H9 (cell line): Measurements from ENCODE around the gene ADRA2A. TPM values are rescaled to one million over a fixed set of nuclear protein-coding genes. Genes with fewer than 3 reads are reported as not detected.

Experiments
- DNase-seq: peaks from one replicate; pipeline ENCODE4 v3.0.0-alpha.2; 2017
- H2AFZ ChIP-seq: one replicate; pipeline ENCODE4 v1.6.1; 2013; ENCODE audit warnings: mild to moderate bottlenecking, low read length, control low read depth, moderate library complexity
- H2AK5ac ChIP-seq: 2 replicates; pipeline ENCODE4 v1.6.1; 2013; ENCODE audit warnings: low read length, control low read depth, mixed read lengths; ENCODE audit not compliant: insufficient read length
- H2BK120ac ChIP-seq: one replicate; pipeline ENCODE4 v1.6.1; 2013; ENCODE audit warnings: low read depth, mild to moderate bottlenecking, low read length, control low read depth, inconsistent platforms; ENCODE audit not compliant: poor library complexity, severe bottlenecking
- H2BK12ac ChIP-seq: 2 replicates; pipeline ENCODE4 v1.6.1; 2013; ENCODE audit warnings: low read length, control low read depth, mixed read lengths, low read depth; ENCODE audit not compliant: insufficient read length
- H2BK15ac ChIP-seq: 2 replicates; pipeline ENCODE4 v1.6.1; 2013; ENCODE audit warnings: low read depth, low read length, control low read depth
- H2BK20ac ChIP-seq: one replicate; pipeline ENCODE4 v1.6.1; 2013; ENCODE audit warnings: low read depth, mild to moderate bottlenecking, low read length, control low read depth, inconsistent platforms; ENCODE audit not compliant: poor library complexity, severe bottlenecking
- H2BK5ac ChIP-seq: 2 replicates; pipeline ENCODE4 v1.6.1; 2013; ENCODE audit warnings: low read length, control low read depth, mixed read lengths; ENCODE audit not compliant: insufficient read length
- H3K14ac ChIP-seq: 2 replicates; pipeline ENCODE4 v1.6.1; 2013; ENCODE audit warnings: low read length, control low read depth; ENCODE audit not compliant: insufficient read depth
- H3K18ac ChIP-seq: 2 replicates; pipeline ENCODE4 v1.6.1; 2013; ENCODE audit warnings: low read depth, mild to moderate bottlenecking, mixed read lengths, low read length, control low read depth; ENCODE audit not compliant: insufficient read length
- H3K23ac ChIP-seq: 2 replicates; pipeline ENCODE4 v1.6.1; 2013; ENCODE audit warnings: low read length, control low read depth, mixed read lengths, low read depth; ENCODE audit not compliant: insufficient read length
- H3K23me2 ChIP-seq: 2 replicates; pipeline ENCODE4 v1.6.1; 2013; ENCODE audit warnings: low read depth, mild to moderate bottlenecking, mixed read lengths, low read length, control low read depth; ENCODE audit not compliant: insufficient read length, poor library complexity, severe bottlenecking
- H3K27ac ChIP-seq: 2 replicates; pipeline ENCODE4 v1.5.1; 2013; ENCODE audit warnings: low read length, control low read depth, mixed read lengths, low read depth; ENCODE audit not compliant: insufficient read length
- H3K27me3 ChIP-seq: 2 replicates; pipeline ENCODE4 v1.6.1; 2013; ENCODE audit warnings: low read length, control low read depth, inconsistent platforms; ENCODE audit not compliant: insufficient read depth
- H3K4ac ChIP-seq: 2 replicates; pipeline ENCODE4 v1.6.1; 2013; ENCODE audit warnings: low read depth, mild to moderate bottlenecking, control low read depth, inconsistent platforms, low read length, moderate library complexity
- H3K4me1 ChIP-seq: 2 replicates; pipeline ENCODE4 v1.6.1; 2013; ENCODE audit warnings: low read length, control low read depth, inconsistent platforms; ENCODE audit not compliant: insufficient read depth
- H3K4me2 ChIP-seq: 2 replicates; pipeline ENCODE4 v1.6.1; 2013; ENCODE audit warnings: low read length, control low read depth, mixed read lengths; ENCODE audit not compliant: insufficient read length, insufficient read depth
- H3K56ac ChIP-seq: 2 replicates; pipeline ENCODE4 v1.6.1; 2013; ENCODE audit warnings: low read depth, mild to moderate bottlenecking, mixed read lengths, low read length, control low read depth; ENCODE audit not compliant: insufficient read length
- H3K79me1 ChIP-seq: 2 replicates; pipeline ENCODE4 v1.6.1; 2013; ENCODE audit warnings: low read depth, mild to moderate bottlenecking, moderate library complexity, low read length, control low read depth, inconsistent platforms; ENCODE audit not compliant: insufficient read depth, poor library complexity, severe bottlenecking
- H3K79me2 ChIP-seq: 2 replicates; pipeline ENCODE4 v1.6.1; 2013; ENCODE audit warnings: low read length, control low read depth, inconsistent platforms; ENCODE audit not compliant: insufficient read depth
- H3K9ac ChIP-seq: 2 replicates; pipeline ENCODE4 v1.6.1; 2013; ENCODE audit warnings: low read length, control low read depth, mixed read lengths; ENCODE audit not compliant: insufficient read length; ENCODE audit errors: extremely low read depth
- H3K9me3 ChIP-seq: one replicate; pipeline ENCODE4 v1.6.1; 2013; ENCODE audit warnings: low read depth, low read length, inconsistent platforms; ENCODE audit not compliant: control insufficient read depth
- H3T11ph ChIP-seq: one replicate; pipeline ENCODE4 v1.6.1; 2013; ENCODE audit warnings: mild to moderate bottlenecking, low read length, control low read depth, inconsistent platforms
- H4K20me1 ChIP-seq: one replicate; pipeline ENCODE4 v1.6.1; 2013; ENCODE audit not compliant: control insufficient read depth, insufficient read length, insufficient read depth
- H4K5ac ChIP-seq: 2 replicates; pipeline ENCODE4 v1.6.1; 2013; ENCODE audit warnings: low read depth, mild to moderate bottlenecking, mixed read lengths, low read length, control low read depth; ENCODE audit not compliant: insufficient read length
- H4K8ac ChIP-seq: replicated peaks from 2 replicates; pipeline ENCODE4 v1.6.1; 2013; ENCODE audit warnings: low read length, control low read depth, mixed read lengths, low read depth; ENCODE audit not compliant: insufficient read length
- H4K91ac ChIP-seq: 2 replicates; pipeline ENCODE4 v1.6.1; 2013; ENCODE audit warnings: low read depth, mild to moderate bottlenecking, moderate library complexity, mixed read lengths, low read length, control low read depth; ENCODE audit not compliant: insufficient read length
- H3K27ac Mint-ChIP-seq, 3 experiments: 2 replicates in 2 of 3; 3 replicates in 1 of 3; pipeline ENCODE4 v1.8.0; 2020 to 2021; ENCODE audit warnings: mixed read lengths in 3 of 3, mild to moderate bottlenecking in 1 of 3, moderate library complexity in 1 of 3
- H3K27me3 Mint-ChIP-seq: 2 replicates; pipeline ENCODE4 v1.8.0; 2021; ENCODE audit warnings: low read depth, mild to moderate bottlenecking, moderate library complexity, mixed read lengths
- H3K36me3 Mint-ChIP-seq, 3 experiments: 2 replicates in 2 of 3; 3 replicates in 1 of 3; pipeline ENCODE4 v1.8.0; 2020 to 2021; ENCODE audit warnings: low read depth in 3 of 3, mixed read lengths in 3 of 3; ENCODE audit not compliant: insufficient read depth in 1 of 3
- H3K4me1 Mint-ChIP-seq, 2 experiments: 2 replicates each; pipeline ENCODE4 v1.8.0; 2020; ENCODE audit warnings: mixed read lengths in 2 of 2
- H3K4me3 Mint-ChIP-seq, 2 experiments: 2 replicates in 1 of 2; 3 replicates in 1 of 2; pipeline ENCODE4 v1.8.0; 2020 to 2021; ENCODE audit warnings: mild to moderate bottlenecking in 2 of 2, mixed read lengths in 2 of 2, moderate library complexity in 1 of 2
- H3K9me3 Mint-ChIP-seq, 2 experiments: 2 replicates in 1 of 2; 3 replicates in 1 of 2; pipeline ENCODE4 v1.8.0; 2020; ENCODE audit warnings: mild to moderate bottlenecking in 2 of 2, mixed read lengths in 2 of 2, moderate library complexity in 1 of 2
- WGBS: extraction: QIAGEN DNeasy Blood & Tissue Kit; methylation state at CpG from one replicate; pipeline ENCODE4 v1.1.7; 2013; ENCODE audit warnings: missing lambda C conversion rate, low lambda C conversion rate, mixed read lengths; ENCODE audit not compliant: insufficient read length; ENCODE audit errors: extremely low coverage; 5-methylcytosine and 5-hydroxymethylcytosine counted together
- total RNA-seq: library from RNA; stranded (reverse); gene quantifications from 2 replicates; pipeline ENCODE4 v1.2.1, GENCODE V29; 2021
- TF ChIP-seq, protein P1 (sequence below): fragments of 200-600 bp; sonication (generic); conservative IDR thresholded peaks from 3 replicates; pipeline ENCODE4 v1.8.0; 2021; ENCODE audit warnings: antibody characterized with exemption, mild to moderate bottlenecking

Gene ADRA2A
- total RNA-seq, 1 experiment from 2014 or later: 1.4 TPM

DNA sequence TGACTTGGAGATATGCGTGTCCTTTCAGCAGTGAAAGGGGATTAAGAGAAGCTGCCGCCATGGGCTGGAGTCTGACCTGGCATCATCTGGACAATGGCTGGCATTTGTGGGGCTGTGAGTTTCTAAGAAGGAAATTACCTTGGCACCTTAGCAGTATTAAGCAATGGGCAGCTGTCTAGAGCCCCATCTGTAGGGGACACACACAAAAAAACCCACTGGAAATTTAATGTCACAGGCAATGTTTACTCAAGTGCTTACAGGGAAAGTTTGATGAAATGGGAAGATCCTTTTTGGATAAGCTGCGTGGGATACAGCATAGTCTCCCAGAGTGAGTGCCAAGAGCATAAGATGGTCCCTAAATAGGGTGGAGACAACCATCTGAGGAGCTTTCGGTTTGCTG is 25.0 kb downstream of the ADRA2A start:
- Histone ChIP-seq H3K9me3 (no peaks in the 10 kb centered on the region), H4K20me1 (no peaks in the 10 kb centered on the region), H3K14ac (no peak overlapping the region), H3K27me3 (no peaks in the 10 kb centered on the region), H2AFZ (no peak overlapping the region), H3K4ac (no peak overlapping the region), H3K27ac (no peak overlapping the region), H2BK12ac (no peak overlapping the region), H3K79me2 (no peaks in the 10 kb centered on the region), H3K4me1 (no peaks in the 10 kb centered on the region), H3K18ac (no peak overlapping the region), H3K23me2 (no peaks in the 10 kb centered on the region), H3K23ac (no peak overlapping the region), H2BK15ac (no peak overlapping the region), H3K79me1 (no peaks in the 10 kb centered on the region), H4K8ac (no peak overlapping the region), H4K5ac (no peak overlapping the region), H4K91ac (no peak overlapping the region), H2BK5ac (no peak overlapping the region), H2BK20ac (no peak overlapping the region), H3K56ac (no peak overlapping the region), H3K9ac (no peak overlapping the region), H3T11ph (no peak overlapping the region), H2BK120ac (no peak overlapping the region), H2AK5ac (no peak overlapping the region), H3K4me2 (no peak overlapping the region)
- DNase-seq: no peak
- peaks cover 5% of the 10 kb centered on the region for H3K27me3 Mint-ChIP-seq
- no peaks in the 10 kb centered on the region; a peak in 1 of 7 replicates for H3K36me3 Mint-ChIP-seq
- H3K9me3 Mint-ChIP-seq: no peaks in the 10 kb centered on the region; a peak in 1 of 5 replicates
- no peak overlapping the region for H3K27ac Mint-ChIP-seq
- no peak overlapping the region for H3K4me3 Mint-ChIP-seq
- TF ChIP-seq, protein P1, sequence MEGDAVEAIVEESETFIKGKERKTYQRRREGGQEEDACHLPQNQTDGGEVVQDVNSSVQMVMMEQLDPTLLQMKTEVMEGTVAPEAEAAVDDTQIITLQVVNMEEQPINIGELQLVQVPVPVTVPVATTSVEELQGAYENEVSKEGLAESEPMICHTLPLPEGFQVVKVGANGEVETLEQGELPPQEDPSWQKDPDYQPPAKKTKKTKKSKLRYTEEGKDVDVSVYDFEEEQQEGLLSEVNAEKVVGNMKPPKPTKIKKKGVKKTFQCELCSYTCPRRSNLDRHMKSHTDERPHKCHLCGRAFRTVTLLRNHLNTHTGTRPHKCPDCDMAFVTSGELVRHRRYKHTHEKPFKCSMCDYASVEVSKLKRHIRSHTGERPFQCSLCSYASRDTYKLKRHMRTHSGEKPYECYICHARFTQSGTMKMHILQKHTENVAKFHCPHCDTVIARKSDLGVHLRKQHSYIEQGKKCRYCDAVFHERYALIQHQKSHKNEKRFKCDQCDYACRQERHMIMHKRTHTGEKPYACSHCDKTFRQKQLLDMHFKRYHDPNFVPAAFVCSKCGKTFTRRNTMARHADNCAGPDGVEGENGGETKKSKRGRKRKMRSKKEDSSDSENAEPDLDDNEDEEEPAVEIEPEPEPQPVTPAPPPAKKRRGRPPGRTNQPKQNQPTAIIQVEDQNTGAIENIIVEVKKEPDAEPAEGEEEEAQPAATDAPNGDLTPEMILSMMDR: no peak
- H3K4me1 Mint-ChIP-seq: peaks cover 2 to 3% of the 10 kb centered on the region in 2 experiments; a peak in 2 of 4 replicates
- no CpG with 5 or more reads among the region's 4 CpGs for WGBS
